GM19452 (cell line): ENCODE results near the gene NUDT16L1.

Source experiments
- ATAC-seq: cut with Tn5 transposase; IDR thresholded peaks from one replicate; pipeline ENCODE4 v1.9.1; 2021; ENCODE audit not compliant: unreplicated experiment

NUDT16L1 gene

DNA sequence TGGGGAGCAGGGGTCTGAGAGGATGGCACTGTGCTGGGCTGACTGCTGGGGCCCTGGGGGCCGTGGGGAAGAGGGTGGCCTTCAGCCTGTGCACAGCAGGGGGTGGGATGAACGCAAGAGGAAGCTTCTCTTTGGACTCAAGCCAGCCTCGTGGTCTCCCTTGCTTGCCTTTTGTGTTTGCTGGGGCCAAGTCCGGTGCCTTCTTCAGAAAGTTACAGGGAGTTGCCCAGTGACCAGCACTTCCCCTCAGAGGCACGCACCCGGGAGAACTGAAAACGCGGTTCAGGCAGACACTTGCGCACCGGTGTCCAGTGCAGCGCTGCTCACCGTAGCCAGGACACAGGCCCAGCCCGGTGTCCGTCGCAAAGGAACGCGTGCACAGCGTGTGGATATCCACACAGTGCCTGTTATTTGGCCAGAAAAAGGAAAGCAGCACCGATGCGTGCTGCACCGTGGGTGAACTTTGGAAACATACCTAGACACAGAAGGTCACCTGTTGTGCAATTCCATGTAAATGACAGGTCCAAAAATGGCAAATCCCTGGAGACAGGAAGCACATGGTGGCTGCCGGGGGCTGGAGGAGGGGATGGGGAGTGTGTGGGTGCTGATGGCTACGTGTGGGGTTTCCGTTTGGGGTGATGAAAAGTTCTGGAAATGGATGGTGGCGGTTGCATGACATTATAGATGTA, 29.4 kb upstream of the NUDT16L1 start:
- ATAC-seq, result no peak

DNA sequence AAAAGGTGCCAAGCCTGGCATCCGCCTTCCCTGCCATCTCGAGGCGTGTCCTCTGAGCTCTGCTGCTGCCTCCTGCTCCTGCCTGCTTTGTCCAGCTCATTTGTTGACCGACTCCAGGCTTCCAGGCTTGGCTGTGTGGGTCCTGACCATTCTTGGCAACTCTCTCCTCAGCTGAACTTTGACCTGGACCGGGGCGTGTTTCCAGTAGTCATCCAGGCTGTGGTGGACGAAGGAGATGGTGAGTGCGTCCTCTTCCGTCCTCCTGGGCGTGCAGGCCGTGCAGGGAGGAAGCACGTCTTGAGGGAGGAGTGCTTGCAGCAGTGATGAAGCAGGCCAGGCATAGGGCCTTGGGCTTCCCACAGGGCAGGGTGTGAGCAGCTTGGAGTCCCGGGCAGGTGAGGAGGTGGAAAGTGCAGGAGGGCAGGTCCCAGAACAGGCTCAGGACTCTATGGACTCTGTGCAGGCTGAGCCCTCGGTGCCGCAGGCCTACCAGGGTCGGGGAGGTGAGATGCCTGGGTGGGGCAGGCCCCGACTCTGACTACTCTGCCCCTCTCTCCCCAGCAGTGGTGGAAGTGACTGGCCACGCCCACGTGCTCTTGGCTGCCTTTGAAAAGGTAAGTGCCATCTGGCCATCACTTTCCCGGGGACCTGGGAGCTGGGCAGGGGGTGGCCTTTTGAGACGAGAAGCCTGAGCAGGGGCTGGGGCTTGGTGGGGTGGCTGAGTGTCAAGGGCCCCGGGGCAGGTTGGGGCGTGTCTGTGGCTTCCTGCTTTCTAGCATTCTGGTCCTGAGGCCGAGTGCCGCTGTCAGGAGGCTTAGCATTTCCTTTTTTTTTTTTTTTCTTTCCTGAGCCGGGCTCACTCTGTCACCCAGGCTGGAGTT, 28.6 kb upstream of the NUDT16L1 start:
- no peak for ATAC-seq

DNA sequence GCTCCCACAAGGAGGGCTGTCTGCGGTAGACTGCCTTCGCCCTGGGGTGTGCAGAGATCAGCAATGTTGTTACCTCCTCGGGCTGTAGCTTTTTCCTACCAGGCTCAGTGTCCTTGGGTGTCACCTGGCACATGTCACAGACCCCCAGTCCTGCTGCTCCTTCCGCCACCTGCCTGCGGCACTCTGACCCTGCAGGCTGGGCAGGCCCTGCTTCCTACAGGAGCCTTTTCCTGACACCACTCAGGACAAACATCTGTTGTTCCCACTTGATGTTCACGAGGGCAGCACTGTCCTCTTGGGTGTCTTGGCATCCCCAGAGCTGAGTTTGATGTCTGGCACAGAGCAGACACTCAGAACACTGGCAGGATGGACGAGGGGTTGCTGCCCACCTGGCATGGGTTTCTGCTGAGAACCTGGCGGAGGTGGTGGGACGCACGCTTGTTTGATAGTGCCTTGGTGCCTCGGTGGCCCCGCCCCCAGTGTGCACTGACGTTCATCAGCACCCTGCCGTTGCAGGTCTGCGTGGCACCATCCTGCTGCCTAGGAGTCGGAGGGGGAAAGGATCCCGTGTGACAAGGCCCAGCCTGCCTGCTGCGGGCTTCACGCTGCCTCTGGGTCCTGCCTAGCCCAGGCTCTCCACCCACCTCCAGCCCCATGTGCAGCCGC, 26.7 kb upstream of the NUDT16L1 start:
- no peak for ATAC-seq

DNA sequence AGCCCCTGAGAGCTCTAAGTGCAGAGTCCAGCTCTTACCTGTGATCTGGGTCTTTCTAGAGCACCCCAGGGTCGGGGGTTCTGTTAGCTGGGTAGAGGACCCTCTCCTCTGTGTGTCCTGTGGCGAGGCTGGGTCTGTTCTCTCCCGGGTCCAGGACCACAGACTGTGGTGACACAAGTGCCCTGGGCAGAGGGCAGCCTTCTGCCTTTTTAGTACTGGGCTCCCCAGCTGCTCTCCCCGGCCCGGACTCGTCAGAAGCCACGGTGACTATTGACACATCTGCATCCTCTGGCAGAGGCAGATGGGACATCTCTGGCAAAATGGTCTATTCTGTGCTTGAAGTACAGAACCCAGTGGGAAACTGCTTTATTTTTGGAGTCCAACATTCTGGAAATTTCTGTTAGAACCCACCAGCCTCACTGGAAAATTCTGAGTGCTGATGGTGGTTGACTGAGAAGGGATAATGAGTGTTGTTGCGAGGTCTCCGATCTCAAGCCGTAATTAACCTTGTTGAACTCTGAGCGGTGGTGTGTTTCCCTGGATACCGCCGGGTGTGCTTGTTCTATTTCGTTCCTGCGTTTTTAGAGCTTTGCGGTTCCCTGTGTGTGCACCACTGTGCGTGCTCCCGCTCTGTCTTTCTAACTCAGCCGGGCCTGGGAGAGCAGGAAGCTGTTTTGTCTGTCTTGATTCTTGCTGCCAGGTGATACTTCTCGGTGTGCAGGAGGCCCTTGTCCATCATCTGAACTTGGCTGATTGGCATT, 26.0 kb upstream of the NUDT16L1 start:
- ATAC-seq, result no peak

DNA sequence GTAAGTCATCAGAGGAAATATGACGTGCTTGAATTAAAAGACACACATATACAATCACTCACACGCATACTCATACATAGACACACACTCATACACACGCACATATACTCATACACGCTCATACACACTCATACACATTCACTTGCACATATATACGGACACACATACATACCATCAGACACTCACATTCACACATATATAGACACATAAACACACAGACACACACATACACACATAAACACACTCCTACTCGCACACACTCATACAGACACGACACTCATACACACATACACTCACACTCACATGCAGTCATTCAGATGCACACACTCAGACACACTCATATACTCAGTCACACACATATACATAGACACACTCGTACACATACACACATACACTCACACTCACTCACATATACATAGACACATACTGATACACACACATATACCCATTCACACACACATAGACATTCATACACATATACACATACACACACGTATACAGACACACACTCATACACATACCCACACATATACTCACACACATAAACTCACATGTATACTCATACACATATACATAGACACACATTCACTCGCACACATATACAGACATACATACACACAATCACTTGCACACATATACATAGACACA, 24.9 kb upstream of the NUDT16L1 start:
- ATAC-seq, result no peak

DNA sequence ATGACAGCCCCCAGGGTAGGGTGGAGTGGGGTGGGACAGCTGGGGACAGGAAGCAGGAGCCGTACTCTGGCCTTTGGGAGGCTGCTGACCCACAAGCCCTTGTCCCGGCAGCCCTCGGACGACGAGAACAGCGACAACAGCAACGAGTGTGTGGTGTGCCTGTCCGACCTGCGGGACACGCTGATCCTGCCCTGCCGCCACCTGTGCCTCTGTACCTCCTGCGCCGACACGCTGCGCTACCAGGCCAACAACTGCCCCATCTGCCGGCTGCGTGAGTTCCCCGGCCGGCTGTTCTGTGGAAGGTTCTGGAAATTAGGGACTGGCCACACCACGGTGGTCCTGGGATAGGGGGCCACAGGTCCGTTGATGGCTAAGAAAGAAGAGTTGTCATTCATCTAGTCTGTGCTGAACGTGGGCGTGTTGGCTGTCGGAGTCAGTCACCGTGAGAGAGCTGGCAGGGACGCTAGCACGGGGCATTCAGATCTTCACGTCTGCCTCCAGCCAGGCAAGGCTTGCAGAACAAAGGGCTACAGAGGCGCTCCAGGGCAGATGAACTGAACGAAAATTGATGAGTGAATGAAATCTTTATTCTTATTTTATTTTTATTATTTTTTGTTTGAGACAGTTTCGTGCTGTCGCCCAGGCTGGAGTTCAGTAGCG, 19.8 kb upstream of the NUDT16L1 start:
- ATAC-seq, result no peak

DNA sequence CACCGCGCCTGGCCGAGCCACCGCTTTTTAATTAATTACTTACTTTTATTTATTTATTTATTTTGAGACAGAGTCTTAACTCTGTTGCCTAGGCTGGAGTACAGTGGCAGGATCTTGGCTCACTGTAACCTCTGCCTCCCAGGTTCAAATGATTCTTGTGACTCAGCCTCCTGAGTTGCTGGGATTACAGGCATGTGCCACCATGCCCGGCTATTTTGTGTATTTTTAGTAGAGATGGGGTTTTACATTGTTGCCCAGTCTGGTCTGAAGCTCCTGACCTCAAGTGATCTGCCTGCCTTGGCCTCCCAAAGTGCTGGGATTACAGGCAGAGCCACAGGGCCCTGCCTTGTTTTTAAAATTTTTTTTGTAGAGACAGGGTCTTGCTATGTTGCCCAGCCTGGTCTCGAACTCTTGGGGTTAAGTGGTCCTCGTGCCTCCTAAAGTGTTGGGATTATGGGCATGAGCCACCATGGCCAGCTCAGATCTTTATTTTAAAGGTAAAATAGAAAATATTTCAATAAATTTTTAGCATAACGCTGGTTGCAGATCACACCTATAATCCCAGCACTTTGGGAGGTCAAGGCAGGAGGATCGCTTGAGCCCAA, 18.3 kb upstream of the NUDT16L1 start:
- no peak for ATAC-seq

DNA sequence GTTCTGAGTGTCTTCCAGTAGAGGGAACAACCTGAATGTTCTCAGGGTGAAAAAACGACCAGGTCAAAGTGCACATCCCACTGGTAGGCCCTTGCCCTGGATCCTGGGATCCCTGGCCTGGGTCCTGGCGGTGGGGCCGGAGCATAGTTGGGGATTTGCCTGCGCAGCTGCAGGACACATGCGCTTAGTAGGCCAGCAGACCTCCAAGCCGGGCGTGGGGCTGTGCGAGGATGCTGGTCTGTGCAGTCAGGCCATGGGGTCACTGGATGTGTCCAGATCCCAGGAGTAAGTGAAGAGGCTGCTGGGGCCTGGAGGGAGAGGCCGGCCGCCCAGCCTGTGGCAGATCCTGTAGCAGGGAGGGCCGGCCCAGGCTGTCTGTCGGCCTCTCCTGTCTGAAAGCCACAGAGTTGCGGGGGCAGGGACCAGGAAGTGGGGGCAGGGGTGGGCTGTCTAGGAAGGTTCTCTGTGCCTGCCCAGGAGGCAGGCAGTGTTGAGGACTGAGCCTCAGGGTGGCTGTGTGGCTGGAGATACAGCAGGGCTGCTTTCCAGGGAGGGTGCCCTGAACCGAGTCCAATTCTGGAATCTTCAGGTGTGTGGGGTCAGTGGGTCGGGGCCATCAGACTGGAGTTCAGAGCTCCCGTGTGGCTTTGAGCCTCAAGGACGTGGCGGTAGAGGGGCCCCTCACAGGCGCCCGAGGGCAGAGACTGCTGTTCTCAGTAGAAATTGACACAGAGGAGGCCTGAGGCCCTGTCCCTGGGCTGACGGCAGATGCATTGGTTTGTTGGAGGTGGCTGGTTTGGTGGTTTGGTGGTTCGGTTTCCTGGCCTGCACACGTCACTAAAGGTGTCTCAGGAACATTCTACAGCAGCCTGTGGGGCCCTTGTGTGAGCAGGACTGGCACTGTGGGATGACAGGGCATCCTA, 17.2 kb upstream of the NUDT16L1 start:
- ATAC-seq, result no peak

DNA sequence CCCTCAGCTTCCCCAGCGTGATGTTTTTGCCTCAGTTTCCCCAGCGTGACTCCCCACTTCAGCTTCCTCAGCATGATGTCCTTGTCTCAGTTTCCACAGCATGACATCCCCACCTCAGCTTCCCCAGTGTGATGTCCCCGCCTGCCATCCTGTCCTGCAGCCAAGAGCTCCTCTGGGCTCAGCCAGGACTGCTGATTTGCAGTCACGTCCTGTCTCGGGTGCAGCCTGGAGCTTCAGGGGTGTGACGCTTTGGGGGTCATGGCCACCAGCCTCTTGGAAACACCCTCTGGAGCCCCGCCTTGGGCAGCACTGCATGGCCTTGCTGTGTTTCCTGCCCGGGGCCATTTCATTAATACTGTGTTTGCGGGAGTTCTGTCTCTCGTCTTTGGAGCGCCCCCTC, 16.5 kb upstream of the NUDT16L1 start:
- ATAC-seq, result no peak

DNA sequence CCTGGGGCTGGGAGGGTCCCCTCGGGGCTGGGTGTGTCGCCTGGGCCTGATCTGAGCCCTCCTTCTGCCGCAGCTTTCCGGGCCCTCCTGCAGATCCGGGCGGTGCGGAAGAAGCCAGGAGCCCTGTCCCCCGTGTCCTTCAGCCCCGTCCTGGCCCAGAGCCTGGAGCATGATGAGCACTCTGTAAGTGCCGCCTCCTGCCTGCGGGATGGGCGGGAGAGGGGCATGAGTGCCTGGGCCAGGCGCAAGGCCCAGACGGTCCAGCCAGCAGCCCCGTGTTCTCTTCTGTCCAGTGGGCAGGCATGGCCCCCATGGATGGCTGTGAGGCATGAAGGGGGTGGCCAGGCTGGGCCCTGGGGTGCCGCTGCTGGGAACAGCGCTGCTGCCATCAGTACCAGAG, 16.0 kb upstream of the NUDT16L1 start:
- ATAC-seq, result no peak

DNA sequence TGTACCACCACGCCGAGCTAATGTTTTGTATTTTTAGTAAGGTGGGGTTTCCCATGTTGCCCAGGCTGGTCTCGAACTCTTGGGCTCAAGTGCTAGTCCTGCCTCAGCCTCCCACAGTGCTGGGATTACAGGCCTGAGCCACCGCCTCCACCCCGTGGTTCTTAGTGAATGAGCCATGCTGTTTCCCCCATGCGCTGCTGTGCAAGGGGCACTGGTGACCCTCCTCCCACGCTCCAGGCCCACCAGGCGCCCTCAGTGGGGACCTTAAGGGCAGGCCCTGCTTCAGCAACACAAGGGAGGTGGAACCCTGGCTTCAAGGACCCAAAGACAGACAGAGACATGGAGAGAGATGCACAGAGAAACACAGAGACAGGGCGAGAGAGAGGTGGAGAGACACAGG, 15.4 kb upstream of the NUDT16L1 start:
- ATAC-seq, result no peak

DNA sequence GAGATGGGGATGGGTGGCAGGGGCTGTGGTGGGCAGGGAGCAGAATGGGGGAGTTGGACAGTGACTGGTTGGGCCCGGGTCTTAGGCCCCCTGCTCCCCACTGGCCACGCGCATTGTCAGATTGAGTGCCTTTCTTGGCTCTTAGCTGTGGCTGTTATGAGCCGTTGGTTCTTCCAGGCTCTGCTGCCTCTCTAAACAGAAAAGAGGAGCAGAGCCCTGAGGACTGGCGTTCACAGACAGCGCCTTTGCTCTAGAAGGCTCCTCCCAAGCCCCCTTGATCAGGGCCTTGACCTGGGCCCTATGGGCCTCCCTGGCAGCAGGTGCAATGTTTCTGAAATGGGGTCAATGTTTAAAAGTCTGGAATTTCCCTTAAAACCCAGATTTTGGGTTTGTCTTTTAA, 14.8 kb upstream of the NUDT16L1 start:
- ATAC-seq, result no peak

DNA sequence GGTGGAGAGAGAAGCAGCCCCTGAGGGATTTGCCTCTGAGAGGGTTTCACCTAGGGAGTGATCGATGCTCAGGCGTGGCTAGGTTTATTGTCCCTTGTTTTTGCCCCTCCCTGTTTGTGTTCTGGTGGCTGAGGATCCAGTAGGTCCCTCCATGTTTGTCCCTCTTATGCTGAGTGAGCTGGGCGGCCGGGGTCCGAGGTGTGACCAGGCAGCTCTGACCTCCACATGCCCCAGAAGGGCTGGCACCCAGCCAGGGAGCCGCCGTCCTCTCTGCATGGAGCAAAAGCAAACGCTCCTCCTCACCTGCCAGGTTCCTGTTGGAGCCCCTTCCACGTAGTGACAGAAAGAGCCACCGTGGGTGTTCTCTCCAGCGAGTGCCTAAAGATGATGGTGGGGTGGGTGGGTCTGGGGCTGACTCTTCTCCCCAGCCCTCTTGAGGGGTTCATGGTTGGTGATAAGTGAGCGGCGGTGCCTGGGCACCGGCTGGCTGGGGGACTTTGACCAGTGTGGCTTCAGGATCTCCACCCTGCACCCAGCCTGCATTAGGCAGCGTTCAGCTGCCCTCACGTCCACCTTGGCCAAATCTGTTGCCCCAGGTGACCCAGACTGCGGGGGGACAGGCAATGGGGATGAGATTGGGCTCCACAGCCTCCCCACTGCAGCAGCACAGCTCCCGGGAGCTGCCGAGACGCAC, 14.1 kb upstream of the NUDT16L1 start:
- no peak for ATAC-seq

DNA sequence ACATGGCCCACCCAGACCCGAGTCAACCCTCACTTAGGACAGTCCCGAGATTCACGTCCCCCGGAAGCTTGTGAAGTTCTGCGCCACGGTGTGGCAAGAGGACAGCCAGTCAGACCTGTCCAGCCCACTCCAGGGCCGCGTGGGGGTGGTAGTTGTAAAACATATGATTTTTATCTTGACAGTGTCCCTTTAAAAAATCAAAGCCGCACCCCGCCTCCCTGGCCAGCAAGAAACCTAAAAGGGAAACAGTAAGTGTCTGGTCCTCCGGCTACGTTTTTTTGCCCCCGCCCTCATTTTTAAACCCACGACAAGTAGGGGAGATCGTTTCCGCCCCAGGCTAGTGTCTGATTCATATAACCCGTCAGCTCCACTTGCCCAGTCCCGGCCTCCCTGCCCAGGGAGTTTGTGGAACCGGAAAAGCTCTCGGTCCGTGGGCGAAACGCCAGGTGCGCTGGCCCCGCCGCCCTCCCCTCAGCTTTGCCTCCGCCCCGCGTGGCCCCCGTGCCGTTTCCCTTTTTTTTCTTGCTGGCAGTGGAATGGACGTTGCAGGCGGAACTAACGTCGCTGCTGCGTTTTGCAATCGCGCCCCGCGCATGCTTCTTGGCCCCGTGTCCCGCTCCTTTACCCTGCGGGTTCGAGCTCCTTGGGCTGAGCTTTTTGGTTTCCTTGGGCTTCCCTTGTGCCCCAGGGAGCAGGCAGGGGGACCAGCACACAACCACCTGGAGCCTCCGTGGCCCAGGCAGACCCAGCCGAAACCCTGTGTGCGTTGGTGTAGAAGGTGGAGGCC, 13.3 kb upstream of the NUDT16L1 start:
- no peak for ATAC-seq

DNA sequence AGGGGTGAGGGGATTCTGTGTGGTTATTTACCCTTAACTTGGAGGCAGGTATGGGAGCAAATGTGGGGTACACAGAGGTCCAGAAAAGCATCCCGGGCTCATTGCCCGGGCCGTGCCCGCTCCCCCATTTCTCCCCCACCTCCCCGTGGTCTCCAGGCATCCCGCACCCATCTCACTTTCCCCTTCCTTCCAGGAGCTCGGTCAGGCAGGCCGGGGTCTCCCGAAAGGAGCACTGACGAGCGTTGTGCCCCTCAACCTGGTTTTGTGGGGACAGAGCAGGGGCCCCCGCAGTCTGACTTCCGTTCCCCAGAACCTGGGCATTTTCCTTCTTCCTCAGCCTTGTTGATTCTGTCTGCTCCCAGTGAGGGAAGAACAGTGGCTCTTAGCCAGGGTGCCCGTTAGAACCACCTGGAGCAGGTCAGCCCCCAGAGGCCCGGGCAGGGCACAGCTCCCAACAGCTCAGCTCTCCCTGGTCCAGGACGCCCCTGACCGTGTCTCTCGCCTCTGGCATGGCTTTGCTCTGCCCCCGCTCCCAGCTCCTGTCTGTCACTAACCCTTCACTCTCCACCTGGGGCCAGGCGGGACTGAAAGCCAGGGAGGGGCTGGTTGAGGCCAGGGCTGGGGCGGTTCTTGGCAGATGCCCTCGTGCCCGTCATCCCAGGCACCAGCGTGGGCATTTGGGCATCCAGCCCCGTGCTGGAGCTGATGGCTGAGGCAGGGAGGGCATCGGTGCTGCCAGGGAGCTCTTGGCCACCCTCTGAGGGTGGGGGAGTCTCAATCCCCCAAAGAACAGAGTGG, 12.5 kb upstream of the NUDT16L1 start:
- ATAC-seq, result no peak

DNA sequence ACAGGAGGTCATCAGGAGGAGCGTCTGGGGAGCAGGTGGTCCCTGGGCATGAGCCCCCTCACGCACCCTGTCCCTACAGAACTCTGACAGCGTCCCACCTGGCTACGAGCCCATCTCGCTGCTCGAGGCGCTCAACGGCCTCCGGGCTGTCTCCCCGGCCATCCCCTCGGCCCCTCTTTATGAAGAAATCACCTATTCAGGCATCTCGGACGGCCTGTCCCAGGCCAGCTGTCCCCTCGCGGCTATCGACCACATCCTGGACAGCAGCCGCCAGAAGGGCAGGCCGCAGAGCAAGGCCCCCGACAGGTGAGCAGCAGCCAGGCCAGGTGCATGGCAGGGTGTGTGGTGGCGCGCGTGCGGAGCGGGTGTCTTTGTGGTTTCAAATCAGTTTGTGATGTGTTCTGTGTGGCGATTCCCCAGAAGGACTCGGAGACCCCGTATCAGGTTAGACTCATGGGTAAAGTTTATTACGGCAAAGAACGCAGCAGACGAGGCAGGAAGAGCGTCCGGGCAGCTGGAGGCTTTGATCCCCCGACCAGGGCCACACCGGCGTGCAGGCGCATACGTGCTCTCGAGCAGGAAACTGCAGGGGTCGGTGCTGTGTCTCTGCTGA, 11.8 kb upstream of the NUDT16L1 start:
- no peak for ATAC-seq
